ENCODE measurements around the gene UBAC1. TPM values are rescaled to one million over a fixed set of nuclear protein-coding genes. Genes with fewer than 3 reads are reported as not detected.

Gene UBAC1
- total and polyA plus RNA-seq, 7 donors: 71.1 to 261 (median 162) TPM

DNA sequence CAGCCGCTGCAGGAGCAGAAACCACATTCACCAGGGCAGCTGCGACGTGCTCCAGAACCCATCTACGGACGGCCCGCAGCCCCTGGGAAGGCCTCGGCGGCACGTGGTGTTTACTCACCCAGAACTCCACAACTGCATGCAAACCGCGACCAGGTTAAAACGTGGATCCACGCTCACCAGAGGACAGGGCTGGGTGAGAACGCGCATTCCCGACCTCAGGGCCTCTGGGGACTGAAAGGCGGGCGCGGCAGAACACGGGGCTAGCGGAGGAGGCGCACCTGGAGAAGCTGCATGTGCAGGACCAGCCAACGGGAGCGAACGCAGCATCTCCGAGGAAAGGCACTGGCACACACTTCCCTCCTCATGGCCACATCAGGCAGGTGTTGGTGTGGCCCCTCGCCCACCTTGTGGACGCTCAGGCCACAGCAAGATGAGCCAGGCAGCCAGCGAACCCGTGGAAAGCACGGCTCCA lies 29.8 kb downstream of the UBAC1 start:
- H3K4me1 ChIP-seq: peaks cover 42% of the 10 kb centered on the region
- H3K9me3 ChIP-seq: no peaks in the 10 kb centered on the region
- intact Hi-C loops (cut with DNase I): no loop called here
- H3K36me3 ChIP-seq (ENCODE audit: insufficient read depth in 1 of 2, low read depth in 1 of 2): peaks cover 0 to 82% of the 10 kb centered on the region in 2 donors
- H3K27me3 ChIP-seq (ENCODE audit: insufficient read depth in 3 of 3, low read length in 2 of 3): no peaks in the 10 kb centered on the region
- H3K27ac ChIP-seq: no peak overlapping the region
- WGBS, 3 donors: 89 to 90% (median 90%) methylated on average over 31 of the region's 31 CpGs
- H3K4me3 ChIP-seq: no peak overlapping the region
- peak in 1 of 2 donors; percentile 54 for DNase-seq
- TF ChIP-seq, protein P1, sequence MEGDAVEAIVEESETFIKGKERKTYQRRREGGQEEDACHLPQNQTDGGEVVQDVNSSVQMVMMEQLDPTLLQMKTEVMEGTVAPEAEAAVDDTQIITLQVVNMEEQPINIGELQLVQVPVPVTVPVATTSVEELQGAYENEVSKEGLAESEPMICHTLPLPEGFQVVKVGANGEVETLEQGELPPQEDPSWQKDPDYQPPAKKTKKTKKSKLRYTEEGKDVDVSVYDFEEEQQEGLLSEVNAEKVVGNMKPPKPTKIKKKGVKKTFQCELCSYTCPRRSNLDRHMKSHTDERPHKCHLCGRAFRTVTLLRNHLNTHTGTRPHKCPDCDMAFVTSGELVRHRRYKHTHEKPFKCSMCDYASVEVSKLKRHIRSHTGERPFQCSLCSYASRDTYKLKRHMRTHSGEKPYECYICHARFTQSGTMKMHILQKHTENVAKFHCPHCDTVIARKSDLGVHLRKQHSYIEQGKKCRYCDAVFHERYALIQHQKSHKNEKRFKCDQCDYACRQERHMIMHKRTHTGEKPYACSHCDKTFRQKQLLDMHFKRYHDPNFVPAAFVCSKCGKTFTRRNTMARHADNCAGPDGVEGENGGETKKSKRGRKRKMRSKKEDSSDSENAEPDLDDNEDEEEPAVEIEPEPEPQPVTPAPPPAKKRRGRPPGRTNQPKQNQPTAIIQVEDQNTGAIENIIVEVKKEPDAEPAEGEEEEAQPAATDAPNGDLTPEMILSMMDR (IDR thresholded peaks at IDR 0.05): no peak
- ATAC-seq: no peak

DNA sequence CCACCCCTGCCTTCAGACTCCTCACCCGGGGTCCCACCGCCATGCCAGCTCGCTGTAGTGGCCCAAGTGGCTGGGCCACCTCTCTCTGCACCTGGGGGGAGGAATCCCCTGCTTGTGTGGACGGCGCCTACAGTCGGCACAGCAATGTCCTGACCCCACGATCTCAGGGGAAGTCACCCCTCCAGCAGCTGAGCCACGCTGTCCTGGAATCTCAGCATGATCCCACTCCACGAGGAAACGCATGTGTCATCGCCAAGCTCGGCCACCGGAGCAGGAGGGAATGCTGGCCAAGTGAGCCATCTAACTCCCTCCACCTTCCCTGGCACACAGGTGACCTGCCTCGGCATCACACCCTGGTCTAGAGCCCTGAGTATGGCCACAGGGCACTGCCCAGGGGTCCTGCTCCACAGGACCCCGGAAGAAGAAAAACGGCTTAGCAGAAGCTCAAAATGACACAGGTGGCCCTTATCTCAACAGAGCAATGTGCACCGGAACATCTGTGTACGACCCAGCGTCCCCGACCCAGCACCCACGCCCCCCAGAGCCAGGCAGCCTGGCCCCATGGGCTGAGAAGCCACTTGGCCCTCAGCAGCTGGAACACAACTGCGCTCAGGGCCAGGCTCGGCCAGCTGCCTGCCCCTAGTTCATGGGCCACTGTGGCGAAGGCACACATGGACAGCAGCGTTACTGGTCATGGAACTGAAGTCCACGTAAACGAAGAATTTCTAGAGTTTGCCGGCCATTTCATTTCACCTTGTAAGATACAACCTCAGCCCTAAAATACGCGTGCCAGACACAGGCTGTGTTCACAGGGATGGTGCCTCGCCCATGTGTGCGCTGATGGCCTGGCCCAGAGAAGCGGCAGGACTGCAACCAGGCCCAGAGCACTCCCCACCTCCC lies 30.5 kb downstream of the UBAC1 start:
- Histone ChIP-seq H3K9me3 (no peaks in the 10 kb centered on the region), H3K4me3 (no peak overlapping the region), H3K4me1 (peaks cover 48% of the 10 kb centered on the region), H3K27me3 (ENCODE audit: insufficient read depth in 3 of 3, low read length in 2 of 3) (no peaks in the 10 kb centered on the region), H3K36me3 (ENCODE audit: insufficient read depth in 1 of 2, low read depth in 1 of 2) (peaks cover 0 to 82% of the 10 kb centered on the region in 2 donors), H3K27ac (peak overlapping the region; percentile 71)
- TF ChIP-seq, protein P1 (IDR thresholded peaks at IDR 0.05): no peak
- WGBS, 3 donors: 82 to 86% (median 84%) methylated on average over 33 of the region's 33 CpGs
- intact Hi-C loops (cut with DNase I): no loop called here
- DNase-seq (peak in 1 of 2 donors; percentile 45), ATAC-seq (no peak)

DNA sequence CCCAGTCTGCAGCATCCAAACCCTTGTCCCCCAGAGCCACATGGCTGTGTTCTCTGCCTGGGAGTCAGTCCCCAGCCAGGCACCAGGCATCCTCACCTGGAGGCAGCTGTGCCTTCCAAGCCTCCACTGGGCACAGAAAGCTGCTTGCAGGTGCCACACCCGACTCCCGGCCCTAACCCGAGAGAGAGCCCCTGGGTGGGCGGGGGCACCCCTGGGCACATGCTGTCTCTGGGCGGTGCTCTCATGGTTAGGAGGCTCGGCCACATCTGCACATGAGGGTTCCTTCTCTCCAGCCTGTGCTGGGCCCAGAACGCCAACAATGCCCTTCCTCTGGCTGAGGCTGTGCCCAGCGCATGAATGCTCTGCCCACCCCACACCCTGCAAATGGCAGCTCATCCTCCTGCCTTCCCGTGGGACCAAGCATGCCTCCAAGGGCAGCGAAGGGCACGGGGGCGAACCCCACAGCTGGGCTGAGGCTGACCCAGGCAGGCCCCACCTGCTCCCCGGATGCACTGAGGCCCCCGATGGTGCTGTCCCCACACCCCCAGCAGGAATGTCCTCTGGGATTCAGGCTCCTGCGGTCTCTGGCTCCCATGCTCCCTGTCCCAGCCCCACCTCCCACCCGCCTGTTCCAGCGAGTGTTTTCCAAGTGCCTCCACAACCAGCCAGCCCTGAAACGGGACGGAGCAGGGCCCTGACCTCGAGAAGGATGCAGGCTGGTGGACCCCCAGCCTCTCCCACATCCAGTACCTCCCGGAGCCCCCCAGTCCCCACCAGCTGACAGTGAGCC lies 31.3 kb downstream of the UBAC1 start:
- TF ChIP-seq, protein P1 (IDR thresholded peaks at IDR 0.05): no peak
- peak in 1 of 2 donors; percentile 51 for DNase-seq
- ATAC-seq: no peak
- Histone ChIP-seq H3K27me3 (ENCODE audit: insufficient read depth in 3 of 3, low read length in 2 of 3) (no peaks in the 10 kb centered on the region), H3K36me3 (ENCODE audit: insufficient read depth in 1 of 2, low read depth in 1 of 2) (peaks cover 0 to 79% of the 10 kb centered on the region in 2 donors), H3K27ac (peak overlapping the region; percentile 71), H3K4me1 (peaks cover 48% of the 10 kb centered on the region), H3K4me3 (no peak overlapping the region), H3K9me3 (no peaks in the 10 kb centered on the region)
- 78 to 79% (median 79%) methylated on average over 21 of the region's 21 CpGs for WGBS, 3 donors
- intact Hi-C loops (cut with DNase I): no loop called here

DNA sequence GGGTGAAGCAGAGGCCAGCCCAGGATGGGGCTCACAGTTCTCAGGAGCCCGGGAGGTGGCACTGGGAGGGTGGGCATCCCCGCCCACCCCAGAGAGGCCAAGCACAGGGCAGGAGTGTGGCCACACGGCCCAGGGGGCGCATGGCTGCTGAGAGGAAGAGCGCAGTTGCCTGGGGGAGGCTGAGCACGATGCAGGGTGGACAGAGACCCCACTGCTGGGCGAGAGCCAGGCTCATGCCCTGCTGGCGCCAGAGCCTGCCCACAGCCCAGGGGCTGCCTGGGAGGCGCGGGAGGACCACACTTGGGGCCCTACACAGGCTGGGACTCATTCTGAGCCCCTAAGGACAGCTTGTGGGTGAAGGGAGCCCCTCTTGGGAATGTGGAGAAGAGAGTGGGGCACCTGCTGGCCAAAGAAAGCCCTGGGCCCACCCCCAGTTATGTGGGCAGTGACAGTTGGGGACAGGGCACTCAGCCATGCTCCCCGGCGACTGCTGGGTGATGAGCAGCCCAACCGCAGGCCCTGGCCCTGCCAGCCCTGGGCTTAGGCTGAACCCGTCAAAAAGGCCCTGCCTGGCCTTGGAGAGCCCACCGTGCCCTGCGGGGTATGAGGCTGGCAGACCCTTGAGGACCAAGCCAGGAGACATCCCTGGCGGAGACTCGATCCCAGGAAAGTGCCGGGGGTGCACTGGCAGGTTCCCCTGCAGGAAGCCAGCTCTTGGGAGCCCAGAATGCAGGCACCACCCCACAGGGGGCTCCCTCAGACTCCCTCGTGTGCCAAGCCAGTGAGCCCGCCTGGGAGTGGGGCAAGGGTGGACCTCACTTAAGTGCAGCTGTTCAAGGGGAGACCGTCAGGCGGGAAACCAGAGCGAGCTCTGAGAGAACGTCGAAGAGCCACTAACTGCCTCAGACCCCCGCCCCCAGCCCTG lies 32.2 kb downstream of the UBAC1 start:
- Histone ChIP-seq H3K27me3 (ENCODE audit: insufficient read depth in 3 of 3, low read length in 2 of 3) (no peaks in the 10 kb centered on the region), H3K36me3 (ENCODE audit: insufficient read depth in 1 of 2, low read depth in 1 of 2) (peaks cover 0 to 79% of the 10 kb centered on the region in 2 donors), H3K27ac (peak overlapping the region; percentile 71), H3K4me3 (no peak overlapping the region), H3K9me3 (no peaks in the 10 kb centered on the region), H3K4me1 (peaks cover 47% of the 10 kb centered on the region)
- intact Hi-C loops (cut with DNase I): no loop called here
- no peak for ATAC-seq
- 80 to 88% (median 82%) methylated on average over 20 to 27 of the region's 27 CpGs for WGBS, 3 donors
- TF ChIP-seq, protein P1 (IDR thresholded peaks at IDR 0.05): no peak
- no peak for DNase-seq

Measured in psoas muscle (tissue), 8 donors.